Measurements from ENCODE around the gene ORM2. TPM values are rescaled to one million over a fixed set of nuclear protein-coding genes. Genes with fewer than 3 reads are reported as not detected.

The ORM2 gene
- total and polyA plus RNA-seq, 2 of the 8 experiments (the other 6 are each of a cell fraction or from before 2014, with no cell fraction given) = 1.3 TPM; not detected in 1

- no peak overlapping the region for H2BK120ac ChIP-seq (replicated peaks; ENCODE audit: low read depth, low read length)
- H3K56ac ChIP-seq (replicated peaks; ENCODE audit: insufficient read length, low read depth, low read length) = no peak overlapping the region
- peaks cover 6% of the 10 kb centered on the region; the same call in 1 of the 2 replicates for H3K23me2 ChIP-seq (ENCODE audit: low read depth, low read length)
- no peak overlapping the region for H2AFZ ChIP-seq (ENCODE audit: low read length)
- no peak overlapping the region for H2BK20ac ChIP-seq (ENCODE audit: low read length)
- no peaks in the 10 kb centered on the region for H3K27me3 ChIP-seq (replicated peaks in 1 of 4; ENCODE audit: control insufficient read depth in 3 of 4, extremely low read depth in 1 of 4, insufficient read depth in 3 of 4, low read length in 3 of 4)
- no peak overlapping the region for H4K8ac ChIP-seq (ENCODE audit: extremely low read depth, insufficient read depth, low read length)
- FAIRE-seq = no peak
- no peak overlapping the region for H3K23ac ChIP-seq (ENCODE audit: insufficient read length)
- no peak overlapping the region for H3K4me3 ChIP-seq (ENCODE audit: extremely low read depth in 1 of 4, insufficient read depth in 2 of 4, low read depth in 3 of 4, low read length in 4 of 4)
- CTCF ChIA-PET (ENCODE audit: partially characterized antibody) = interaction anchor here (0.8 to 3.1 kb wide), 4 partner anchors 11 to 174 kb away, joined by 3 to 18 read pairs (median 6); no protein-coding TSS in a partner anchor
- no peak overlapping the region for H2BK5ac ChIP-seq (ENCODE audit: low read depth, low read length)
- H3K14ac ChIP-seq (ENCODE audit: insufficient read length) = no peak overlapping the region
- no peak overlapping the region for H3K18ac ChIP-seq (ENCODE audit: extremely low read depth, low read length)
- no peaks in the 10 kb centered on the region for H3K79me2 ChIP-seq (ENCODE audit: control insufficient read depth in 1 of 2, insufficient read depth in 2 of 2, low read length in 2 of 2)
- H3K27ac ChIP-seq (ENCODE audit: low read depth, low read length) = no peak overlapping the region
- H3K4ac ChIP-seq (replicated peaks; ENCODE audit: insufficient read length, low read depth, low read length) = no peak overlapping the region
- H4K20me1 ChIP-seq (replicated peaks in 1 of 2; ENCODE audit: control insufficient read depth in 1 of 2, insufficient read depth in 2 of 2, low read length in 2 of 2) = peaks cover 1 to 6% of the 10 kb centered on the region in 2 experiments
- no peaks in the 10 kb centered on the region for H3K79me1 ChIP-seq (ENCODE audit: low read depth, low read length)
- TF ChIP-seq SP2 (IDR thresholded peaks at IDR 0.05; ENCODE audit: low read length) (no peak), TAF7 (optimal IDR thresholded peaks at IDR 0.05; ENCODE audit: borderline replicate concordance, low read depth, low read length) (no peak), SRF (IDR thresholded peaks at IDR 0.05; ENCODE audit: low read depth, low read length) (no peak), POLR2AphosphoS5 (IDR thresholded peaks at IDR 0.05; ENCODE audit: low read depth, low read length) (no peak), PHF8 (conservative IDR thresholded peaks at IDR 0.05; ENCODE audit: low read depth, low read length) (no peak), RAD21 (IDR thresholded peaks at IDR 0.05 in 1 of 2, conservative IDR thresholded peaks at IDR 0.05 in 1 of 2; ENCODE audit: low read depth in 2 of 2, low read length in 2 of 2) (no peak), NRF1 (IDR thresholded peaks at IDR 0.05; ENCODE audit: low read depth, low read length) (no peak)
- no peak overlapping the region for H2AK5ac ChIP-seq (ENCODE audit: low read depth, low read length)
- H2BK15ac ChIP-seq (ENCODE audit: low read length) = no peak overlapping the region
- H3K4me2 ChIP-seq (ENCODE audit: insufficient read depth in 1 of 2, low read depth in 2 of 2, low read length in 2 of 2) = no peak overlapping the region
- no peak overlapping the region for H2BK12ac ChIP-seq (ENCODE audit: low read depth, low read length)
- DNase-seq (ENCODE audit: low read depth in 1 of 2, low spot score in 2 of 2) = no peak
- H3K36me3 ChIP-seq (ENCODE audit: control insufficient read depth in 2 of 4, insufficient read depth in 4 of 4, low read length in 3 of 4) = peaks cover 0 to 4% (median 0%) of the 10 kb centered on the region in 4 experiments; a peak in 1 of 8 replicates
- no peak overlapping the region for H4K91ac ChIP-seq (replicated peaks; ENCODE audit: insufficient read length, low read length)
- whole genome bisulfite sequencing, 2 experiments (ENCODE audit: extremely low coverage in 1 of 2, insufficient coverage in 1 of 2, insufficient read length in 1 of 2, insufficient replicate concordance in 2 of 2, low coverage in 1 of 2, low lambda C conversion rate in 2 of 2, missing lambda C conversion rate in 1 of 2) = 90% methylated on average over 10 of the region's 10 CpGs; no CpG with 5 or more reads in 1 of the 2 experiments
- no peak overlapping the region for H4K5ac ChIP-seq (ENCODE audit: insufficient read length, low read depth, low read length)
- H3K4me1 ChIP-seq (replicated peaks in 1 of 4; ENCODE audit: control insufficient read depth in 3 of 4, insufficient read depth in 4 of 4, low read length in 3 of 4) = peaks cover 0 to 10% (median 1%) of the 10 kb centered on the region in 4 experiments; a peak in 3 of 7 replicates
- H3K9ac ChIP-seq (replicated peaks in 1 of 4; ENCODE audit: extremely low read depth in 1 of 4, low read depth in 3 of 4, low read length in 3 of 4) = no peak overlapping the region
- no peaks in the 10 kb centered on the region for H3K9me3 ChIP-seq (ENCODE audit: insufficient read depth in 2 of 2, low read depth in 1 of 2, low read length in 1 of 2)
- POLR2A ChIA-PET (ENCODE audit: partially characterized antibody) = no interaction called here
Observed at GRCh38 chr9:114282104-114282485, 47.6 kb upstream of the ORM2 start.
